ENCODE measurements around the gene ITGB6. TPM values are rescaled to one million over a fixed set of nuclear protein-coding genes. Genes with fewer than 3 reads are reported as not detected.

The ITGB6 gene
- total RNA-seq, 2 experiments from 2014 or later, result not detected

- CTCF ChIA-PET, result no interaction called here
- Mint-ChIP-seq H3K4me1 (peaks cover 7% of the 10 kb centered on the region), H3K9me3 (ENCODE audit: low read depth) (no peaks in the 10 kb centered on the region), H3K4me3 (no peak overlapping the region), H3K36me3 (no peaks in the 10 kb centered on the region), H3K27me3 (peaks cover 25% of the 10 kb centered on the region), H3K27ac (no peak overlapping the region)
- DNase-seq (no peak), ATAC-seq (no peak)
Measured at GRCh38 chr2:160050147-160050546, 149.9 kb downstream of the ITGB6 start.

Other genes with a start within 250 kb of the ITGB6 start
- gene PLA2R1, start 137.7 kb downstream of the ITGB6 start, total RNA-seq, result not detected